BLaER1 treated with 17β-estradiol and CSF1 and Interleukin-3, amounts not matched to agents 10 nM and 100 nM (cell line): ENCODE data around the gene FOXF1.

Experiments
- H3K27ac ChIP-seq, 11 experiments: shearing (Covaris generic); formaldehyde crosslinking; 2 replicates each; pipeline ENCODE4 v1.8.1; 2022
- H3K27me3 ChIP-seq, 11 experiments: shearing (Covaris generic); formaldehyde crosslinking; 2 replicates each; pipeline ENCODE4 v1.8.1; 2022
- H3K36me3 ChIP-seq, 11 experiments: shearing (Covaris generic); formaldehyde crosslinking; 2 replicates each; pipeline ENCODE4 v1.8.1; 2022
- H3K4me1 ChIP-seq, 10 experiments: shearing (Covaris generic); formaldehyde crosslinking; 2 replicates each; pipeline ENCODE4 v1.8.1; 2022
- H3K4me2 ChIP-seq, 11 experiments: shearing (Covaris generic); formaldehyde crosslinking; 2 replicates each; pipeline ENCODE4 v1.8.1; 2022
- H3K4me3 ChIP-seq, 10 experiments: shearing (Covaris generic); formaldehyde crosslinking; 2 replicates each; pipeline ENCODE4 v1.8.1; 2022
- H3K9ac ChIP-seq, 11 experiments: shearing (Covaris generic); formaldehyde crosslinking; 2 replicates each; pipeline ENCODE4 v1.8.1; 2022
- H3K9me3 ChIP-seq, 11 experiments: shearing (Covaris generic); formaldehyde crosslinking; replicated peaks in 1 of 11; 2 replicates each; pipeline ENCODE4 v1.8.1; 2022
- H4K20me1 ChIP-seq, 11 experiments: shearing (Covaris generic); formaldehyde crosslinking; 2 replicates each; pipeline ENCODE4 v1.8.1; 2022
- Cebpa-rat ChIP-seq, 11 experiments: shearing (Covaris generic); IDR thresholded peaks; 2 replicates each; pipeline ENCODE4 v1.8.1; 2022

FOXF1 gene

DNA sequence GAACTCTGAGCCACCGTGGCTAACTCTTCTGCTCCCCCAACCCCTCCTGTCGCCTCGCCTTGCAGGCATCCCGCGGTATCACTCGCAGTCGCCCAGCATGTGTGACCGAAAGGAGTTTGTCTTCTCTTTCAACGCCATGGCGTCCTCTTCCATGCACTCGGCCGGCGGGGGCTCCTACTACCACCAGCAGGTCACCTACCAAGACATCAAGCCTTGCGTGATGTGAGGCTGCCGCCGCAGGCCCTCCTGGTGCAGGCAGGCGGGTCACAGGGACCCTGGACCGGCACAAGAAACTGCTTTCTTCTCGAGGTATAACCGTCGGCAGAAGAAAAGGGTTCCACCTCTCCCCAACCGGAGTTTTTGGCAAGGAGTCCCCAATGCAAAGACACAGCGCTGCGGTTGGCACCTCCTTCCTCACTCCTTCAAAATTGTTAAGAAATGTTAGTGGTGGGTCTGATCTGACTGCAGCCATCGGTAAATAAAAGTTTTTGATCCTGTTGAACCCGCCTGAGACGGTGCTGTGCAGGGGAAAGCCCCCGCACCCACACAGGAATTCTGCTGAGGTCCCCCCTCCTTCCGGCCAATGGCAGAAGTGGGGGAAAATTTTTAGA is 2.6 kb downstream of the FOXF1 start:
- Histone ChIP-seq H4K20me1 (peaks cover 0 to 97% (median 74%) of the 10 kb centered on the region in 11 experiments; a peak in 18 of 22 replicates), H3K4me2 (no peak overlapping the region), H3K27me3 (peaks cover 100% of the 10 kb centered on the region in 11 experiments), H3K4me3 (no peak overlapping the region), H3K27ac (no peak overlapping the region), H3K4me1 (peaks cover 6 to 24% (median 20%) of the 10 kb centered on the region in 10 experiments; a peak in 18 of 20 replicates), H3K9me3 (no peaks in the 10 kb centered on the region), H3K9ac (no peak overlapping the region), H3K36me3 (no peaks in the 10 kb centered on the region)
- TF ChIP-seq Cebpa-rat (IDR thresholded peaks at IDR 0.05), result no peak

- Histone ChIP-seq H3K27ac (no peak overlapping the region), H3K9ac (no peak overlapping the region), H3K4me3 (no peak overlapping the region), H3K4me2 (no peak overlapping the region), H3K36me3 (no peaks in the 10 kb centered on the region), H3K27me3 (peaks cover 99 to 100% (median 100%) of the 10 kb centered on the region in 11 experiments), H3K9me3 (no peaks in the 10 kb centered on the region), H3K4me1 (peaks cover 4 to 19% (median 17%) of the 10 kb centered on the region in 10 experiments; a peak in 18 of 20 replicates), H4K20me1 (peaks cover 0 to 90% (median 70%) of the 10 kb centered on the region in 11 experiments; a peak in 18 of 22 replicates)
- no peak for TF ChIP-seq Cebpa-rat (IDR thresholded peaks at IDR 0.05)
These were observed 3.3 kb downstream of the FOXF1 start for GRCh38 chr16:86513471-86514277.

DNA sequence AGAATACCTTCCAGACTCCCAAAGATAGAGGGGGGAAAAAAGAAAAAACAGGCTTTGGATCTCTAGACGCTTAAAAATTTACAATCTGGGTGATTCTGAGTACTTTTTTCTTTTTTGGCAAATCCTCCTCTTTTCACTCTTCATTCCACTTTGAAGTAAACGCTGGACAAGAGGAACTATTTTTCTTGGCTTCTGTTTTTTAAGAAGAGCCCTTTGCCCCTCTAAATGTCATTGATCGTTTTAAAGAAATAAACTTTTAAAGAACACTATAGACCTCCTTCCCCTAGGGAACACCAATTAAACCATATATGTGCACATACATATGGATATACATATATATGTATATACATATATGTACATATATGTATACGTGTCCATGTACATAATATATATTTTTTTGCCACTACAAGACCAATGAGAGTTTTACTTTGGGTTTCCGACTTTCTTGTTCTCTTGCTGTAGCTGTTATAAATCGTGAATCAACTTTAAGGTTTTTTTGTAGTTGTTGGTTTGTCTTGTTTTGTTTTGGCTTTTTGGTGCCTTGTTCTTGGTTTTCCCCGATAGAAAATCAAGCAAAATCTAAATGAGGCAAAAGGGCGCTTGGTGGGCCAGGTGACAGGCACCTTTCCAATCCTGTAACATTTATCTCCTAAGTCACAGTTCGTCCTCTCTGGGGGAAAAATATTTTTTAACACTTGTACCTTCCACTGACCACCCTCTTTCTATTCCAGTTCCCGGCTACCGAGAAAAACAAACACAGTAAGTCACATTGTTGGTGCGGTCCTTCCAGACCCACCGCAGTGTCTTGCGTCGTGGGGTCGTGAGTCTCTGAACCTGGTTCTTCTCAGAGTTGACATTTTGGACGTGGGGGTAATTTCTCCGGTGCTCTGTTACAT is 4.4 kb downstream of the FOXF1 start:
- no peak overlapping the region for H3K4me2 ChIP-seq
- H3K36me3 ChIP-seq, result no peaks in the 10 kb centered on the region
- H3K4me1 ChIP-seq, result peaks cover 3 to 13% (median 11%) of the 10 kb centered on the region in 10 experiments; a peak in 18 of 20 replicates
- H3K9me3 ChIP-seq, result no peaks in the 10 kb centered on the region
- no peak overlapping the region for H3K9ac ChIP-seq
- no peak for TF ChIP-seq Cebpa-rat (IDR thresholded peaks at IDR 0.05)
- peaks cover 0 to 86% (median 67%) of the 10 kb centered on the region in 11 experiments; a peak in 18 of 22 replicates for H4K20me1 ChIP-seq
- no peak overlapping the region for H3K4me3 ChIP-seq
- H3K27ac ChIP-seq, result no peak overlapping the region
- H3K27me3 ChIP-seq, result peaks cover 97 to 100% (median 100%) of the 10 kb centered on the region in 11 experiments

- Histone ChIP-seq H3K9me3 (no peaks in the 10 kb centered on the region), H3K9ac (no peak overlapping the region), H3K27me3 (peaks cover 91 to 96% (median 95%) of the 10 kb centered on the region in 11 experiments), H3K4me3 (no peak overlapping the region; a peak in 1 of 20 replicates), H3K4me1 (peaks cover 7 to 16% (median 14%) of the 10 kb centered on the region in 10 experiments; a peak in 19 of 20 replicates), H3K27ac (no peak overlapping the region), H3K36me3 (no peaks in the 10 kb centered on the region), H3K4me2 (no peak overlapping the region), H4K20me1 (peaks cover 0 to 84% (median 64%) of the 10 kb centered on the region in 11 experiments; a peak in 18 of 22 replicates)
- TF ChIP-seq Cebpa-rat (IDR thresholded peaks at IDR 0.05), result no peak
These were observed 5.1 kb downstream of the FOXF1 start for GRCh38 chr16:86515413-86515776.

DNA sequence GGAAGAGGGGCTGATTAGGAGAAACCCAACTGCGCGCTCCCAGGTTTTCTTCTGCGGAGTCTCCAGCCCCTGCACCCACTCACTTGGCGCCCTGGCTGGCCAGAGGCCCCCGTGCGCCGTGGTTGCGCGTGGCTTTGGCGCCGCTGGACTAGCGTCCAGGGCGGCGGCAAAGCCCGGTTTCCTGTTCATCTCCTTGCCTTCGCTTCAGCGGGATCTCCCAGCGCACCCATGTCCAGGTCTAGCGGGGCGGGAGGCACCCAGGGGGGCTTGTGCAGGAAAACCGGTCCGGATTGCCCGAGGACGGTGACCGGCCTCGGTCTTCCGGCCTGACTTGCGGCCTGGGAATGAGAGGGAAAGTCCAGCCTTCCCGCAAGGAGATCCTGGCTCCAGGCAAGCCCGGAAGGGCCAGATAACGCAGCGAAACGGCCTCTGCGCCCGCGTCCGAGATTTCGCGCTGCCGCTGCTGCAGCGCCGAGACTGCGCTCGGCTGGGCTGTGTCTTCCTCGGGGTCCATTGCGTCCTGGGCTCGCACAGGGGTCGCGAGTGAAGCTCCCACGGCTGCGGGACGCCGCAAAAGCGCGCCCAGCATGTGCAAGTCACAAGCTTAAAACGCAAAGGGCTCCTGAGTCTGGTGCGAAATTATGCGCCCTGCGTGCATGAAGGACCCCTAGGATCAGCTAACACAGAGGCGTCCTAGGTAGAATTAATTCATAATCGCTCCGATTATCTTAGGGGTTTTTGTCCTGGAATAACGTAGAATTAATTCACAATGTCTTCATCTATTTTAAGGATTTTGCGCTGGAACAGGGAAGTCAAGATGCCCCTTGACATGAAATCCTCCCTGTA is 5.7 kb downstream of the FOXF1 start:
- peaks cover 12 to 17% (median 15%) of the 10 kb centered on the region in 10 experiments for H3K4me1 ChIP-seq
- no peak overlapping the region for H3K27ac ChIP-seq
- TF ChIP-seq Cebpa-rat (IDR thresholded peaks at IDR 0.05), result no peak
- H4K20me1 ChIP-seq, result peaks cover 0 to 78% (median 57%) of the 10 kb centered on the region in 11 experiments; a peak in 18 of 22 replicates
- no peak overlapping the region for H3K4me2 ChIP-seq
- no peaks in the 10 kb centered on the region for H3K36me3 ChIP-seq
- H3K9ac ChIP-seq, result no peak overlapping the region
- no peaks in the 10 kb centered on the region for H3K9me3 ChIP-seq
- no peak overlapping the region; a peak in 1 of 20 replicates for H3K4me3 ChIP-seq
- H3K27me3 ChIP-seq, result peaks cover 85 to 90% (median 89%) of the 10 kb centered on the region in 11 experiments

- Histone ChIP-seq H3K9ac (no peak overlapping the region), H3K27me3 (peaks cover 79 to 84% (median 83%) of the 10 kb centered on the region in 11 experiments), H3K27ac (no peak overlapping the region), H3K36me3 (no peaks in the 10 kb centered on the region), H4K20me1 (peaks cover 0 to 71% (median 51%) of the 10 kb centered on the region in 11 experiments; a peak in 18 of 22 replicates), H3K4me1 (peaks cover 17 to 23% (median 21%) of the 10 kb centered on the region in 10 experiments), H3K4me3 (no peak overlapping the region), H3K9me3 (no peaks in the 10 kb centered on the region), H3K4me2 (no peak overlapping the region)
- no peak for TF ChIP-seq Cebpa-rat (IDR thresholded peaks at IDR 0.05)
These were observed 6.3 kb downstream of the FOXF1 start for GRCh38 chr16:86516623-86517003.

- H3K4me2 ChIP-seq, result no peak overlapping the region
These were observed 6.7 kb downstream of the FOXF1 start for GRCh38 chr16:86517033-86517432.

More at GRCh38 chr16:86517033-86517432, 6.7 kb downstream of the FOXF1 start:
- H3K4me3 ChIP-seq, result no peak overlapping the region
- H3K9ac ChIP-seq, result no peak overlapping the region
- no peak overlapping the region for H3K27ac ChIP-seq
- no peak for TF ChIP-seq Cebpa-rat (IDR thresholded peaks at IDR 0.05)
- peaks cover 0 to 67% (median 47%) of the 10 kb centered on the region in 11 experiments; a peak in 18 of 22 replicates for H4K20me1 ChIP-seq
- peaks cover 74 to 80% (median 79%) of the 10 kb centered on the region in 11 experiments for H3K27me3 ChIP-seq
- H3K4me1 ChIP-seq, result peaks cover 17 to 27% (median 25%) of the 10 kb centered on the region in 10 experiments
- no peaks in the 10 kb centered on the region for H3K9me3 ChIP-seq
- no peaks in the 10 kb centered on the region for H3K36me3 ChIP-seq
